WI38 (cell line): ENCODE data around the gene LMAN2L.

Experiments
- H3K4me3 ChIP-seq: 2 replicates; pipeline ENCODE4 v1.5.1; 2011; ENCODE audit warnings: low read depth, mild to moderate bottlenecking, control low read depth, low read length
- TF ChIP-seq, protein P1 (sequence below): IDR thresholded peaks from 2 replicates; pipeline ENCODE4 v1.5.1; 2012; ENCODE audit warnings: low read depth, mild to moderate bottlenecking, control low read depth, low read length

The LMAN2L gene, protein sequence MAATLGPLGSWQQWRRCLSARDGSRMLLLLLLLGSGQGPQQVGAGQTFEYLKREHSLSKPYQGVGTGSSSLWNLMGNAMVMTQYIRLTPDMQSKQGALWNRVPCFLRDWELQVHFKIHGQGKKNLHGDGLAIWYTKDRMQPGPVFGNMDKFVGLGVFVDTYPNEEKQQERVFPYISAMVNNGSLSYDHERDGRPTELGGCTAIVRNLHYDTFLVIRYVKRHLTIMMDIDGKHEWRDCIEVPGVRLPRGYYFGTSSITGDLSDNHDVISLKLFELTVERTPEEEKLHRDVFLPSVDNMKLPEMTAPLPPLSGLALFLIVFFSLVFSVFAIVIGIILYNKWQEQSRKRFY

DNA sequence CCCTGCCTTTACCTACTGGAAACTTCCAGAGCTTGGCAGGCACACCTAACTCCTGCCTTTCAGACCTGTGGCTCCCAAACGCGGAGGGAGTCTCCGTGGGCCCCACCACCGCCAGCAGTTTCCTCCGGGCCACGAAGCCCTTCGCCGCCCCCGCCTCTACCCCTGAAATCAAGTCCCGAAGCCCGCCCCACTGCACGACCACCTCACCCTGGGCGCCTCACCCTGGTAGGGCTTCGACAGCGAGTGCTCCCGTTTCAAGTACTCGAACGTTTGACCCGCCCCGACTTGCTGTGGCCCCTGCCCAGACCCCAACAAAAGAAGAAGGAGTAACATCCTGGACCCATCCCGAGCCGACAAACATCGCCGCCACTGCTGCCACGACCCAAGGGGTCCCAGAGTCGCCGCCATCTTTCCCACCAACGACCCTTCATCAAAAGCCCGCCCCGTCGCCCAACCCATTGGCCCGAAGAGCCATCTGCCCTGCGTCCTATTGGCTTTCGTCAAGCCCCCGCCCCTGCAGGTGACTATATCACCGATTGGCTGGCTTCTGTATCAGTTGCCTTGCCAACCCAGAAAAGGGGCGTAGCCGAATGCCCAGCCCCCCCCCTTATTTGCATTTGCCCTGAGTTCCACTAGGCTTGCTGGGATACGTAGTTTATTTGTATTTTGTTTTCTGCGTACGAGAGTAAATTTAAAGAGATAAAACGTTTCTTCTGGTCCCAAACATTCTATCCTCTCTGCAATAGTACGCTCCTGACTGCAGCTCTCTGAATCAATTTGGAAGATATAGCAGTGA is at the start of gene LMAN2L:
Gene LMAN2L, minus strand, starts transcription at position 432 of the 796 bp plus-strand sequence. Its CDS starts 24 bp downstream, at position 408.
- H3K4me3 ChIP-seq, result peak within 1 kb of the TSS; percentile 85
- TF ChIP-seq, protein P1, sequence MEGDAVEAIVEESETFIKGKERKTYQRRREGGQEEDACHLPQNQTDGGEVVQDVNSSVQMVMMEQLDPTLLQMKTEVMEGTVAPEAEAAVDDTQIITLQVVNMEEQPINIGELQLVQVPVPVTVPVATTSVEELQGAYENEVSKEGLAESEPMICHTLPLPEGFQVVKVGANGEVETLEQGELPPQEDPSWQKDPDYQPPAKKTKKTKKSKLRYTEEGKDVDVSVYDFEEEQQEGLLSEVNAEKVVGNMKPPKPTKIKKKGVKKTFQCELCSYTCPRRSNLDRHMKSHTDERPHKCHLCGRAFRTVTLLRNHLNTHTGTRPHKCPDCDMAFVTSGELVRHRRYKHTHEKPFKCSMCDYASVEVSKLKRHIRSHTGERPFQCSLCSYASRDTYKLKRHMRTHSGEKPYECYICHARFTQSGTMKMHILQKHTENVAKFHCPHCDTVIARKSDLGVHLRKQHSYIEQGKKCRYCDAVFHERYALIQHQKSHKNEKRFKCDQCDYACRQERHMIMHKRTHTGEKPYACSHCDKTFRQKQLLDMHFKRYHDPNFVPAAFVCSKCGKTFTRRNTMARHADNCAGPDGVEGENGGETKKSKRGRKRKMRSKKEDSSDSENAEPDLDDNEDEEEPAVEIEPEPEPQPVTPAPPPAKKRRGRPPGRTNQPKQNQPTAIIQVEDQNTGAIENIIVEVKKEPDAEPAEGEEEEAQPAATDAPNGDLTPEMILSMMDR, result no peak

DNA sequence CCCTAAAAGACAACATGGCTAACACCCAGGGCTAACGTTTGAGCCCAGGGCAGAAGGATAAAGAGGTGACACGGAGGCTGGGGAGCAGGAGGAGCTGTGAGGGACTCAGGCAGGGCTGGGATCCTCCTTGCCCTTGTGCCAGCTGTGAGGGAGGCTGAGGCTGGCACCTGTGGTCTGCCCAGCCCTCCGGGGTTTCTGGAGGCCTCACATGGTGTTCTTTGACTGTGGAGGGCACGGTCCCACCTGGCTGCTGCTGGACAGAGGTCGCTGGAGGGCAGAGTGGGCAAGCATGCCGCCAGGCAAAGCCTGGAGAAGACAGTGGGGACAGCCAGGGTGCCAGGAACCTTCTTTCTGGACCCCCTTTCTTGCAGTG is 49.4 kb upstream of the LMAN2L start:
- no peak overlapping the region for H3K4me3 ChIP-seq
- TF ChIP-seq, protein P1, result no peak

DNA sequence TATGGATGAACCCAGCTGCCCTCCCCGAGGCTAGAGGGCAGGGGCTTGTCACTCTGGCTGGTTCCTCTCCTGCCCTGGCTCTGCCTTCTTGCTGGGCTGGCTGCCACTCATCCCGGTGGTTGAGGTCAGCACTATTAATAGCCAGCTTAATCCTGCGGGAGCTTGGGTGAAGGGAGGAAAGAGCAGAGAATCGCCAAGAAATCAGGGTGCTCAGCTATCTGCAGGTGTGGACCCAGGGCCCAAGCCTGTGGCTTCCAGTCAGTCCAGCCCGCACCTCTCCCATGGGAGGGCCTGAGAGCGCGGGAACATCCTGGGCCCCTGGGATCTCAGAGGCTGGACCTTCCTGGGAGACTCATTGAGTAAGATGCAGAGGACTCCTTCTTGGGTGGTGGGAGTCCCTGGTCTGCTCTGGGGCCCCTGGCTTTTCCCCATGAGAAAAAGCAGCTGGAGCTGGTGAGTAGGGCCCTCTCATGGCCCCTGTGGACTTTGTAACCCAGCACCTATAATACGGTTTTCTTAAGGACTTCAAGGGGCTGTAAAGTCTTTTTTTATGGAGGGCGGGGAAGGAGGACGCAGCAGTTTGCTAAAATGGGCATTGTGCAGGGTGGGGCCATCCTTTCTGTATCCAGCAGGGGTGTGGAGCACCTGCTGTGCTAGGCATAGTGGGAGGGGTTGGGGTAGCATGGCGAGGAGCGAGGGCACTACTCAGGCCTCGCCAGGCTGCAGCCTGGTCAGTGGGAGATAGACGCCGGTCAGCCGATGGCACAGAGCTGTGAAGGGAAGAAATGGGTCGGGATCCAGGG is 48.8 kb upstream of the LMAN2L start:
- H3K4me3 ChIP-seq, result no peak overlapping the region
- TF ChIP-seq, protein P1, result no peak

DNA sequence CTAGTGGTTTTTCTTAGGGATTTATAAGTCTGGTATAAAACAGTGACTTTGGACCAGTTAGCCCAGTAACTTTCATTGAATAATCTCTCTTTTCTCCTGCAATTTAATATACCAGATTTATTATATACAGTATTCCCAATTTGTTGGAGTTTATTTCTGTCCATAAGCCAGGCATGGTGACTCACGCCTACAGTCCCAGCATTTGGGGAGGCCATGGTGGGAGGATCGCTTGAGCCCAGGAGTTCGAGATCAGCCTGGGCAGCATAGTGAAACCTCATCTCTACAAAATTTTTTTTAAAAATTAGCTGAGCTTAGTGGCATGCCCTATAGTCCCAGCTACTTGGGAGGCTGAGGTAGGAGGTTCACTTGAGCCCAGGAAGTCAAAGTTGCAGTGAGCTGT is 47.5 kb upstream of the LMAN2L start:
- TF ChIP-seq, protein P1, result no peak
- H3K4me3 ChIP-seq, result no peak overlapping the region

DNA sequence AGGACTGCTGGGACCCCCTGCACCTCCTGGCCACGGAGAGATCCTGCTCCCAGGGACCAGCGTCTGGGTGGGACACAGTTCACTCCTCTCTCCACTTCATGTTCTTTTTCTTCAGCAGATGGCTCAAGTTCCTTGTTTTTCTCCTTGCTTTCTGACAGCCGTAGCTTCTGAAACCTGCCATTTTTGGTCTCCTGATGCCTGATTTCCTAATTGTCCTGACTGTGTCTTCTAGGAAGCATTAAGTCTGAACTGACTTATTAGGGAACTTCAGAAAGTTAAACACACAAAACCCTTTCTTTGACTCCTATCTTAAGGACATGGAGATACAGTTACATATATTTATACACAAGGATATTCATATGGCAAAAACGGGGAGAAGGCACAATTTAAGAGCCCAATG is 43.5 kb upstream of the LMAN2L start:
- H3K4me3 ChIP-seq, result no peak overlapping the region
- TF ChIP-seq, protein P1, result no peak

DNA sequence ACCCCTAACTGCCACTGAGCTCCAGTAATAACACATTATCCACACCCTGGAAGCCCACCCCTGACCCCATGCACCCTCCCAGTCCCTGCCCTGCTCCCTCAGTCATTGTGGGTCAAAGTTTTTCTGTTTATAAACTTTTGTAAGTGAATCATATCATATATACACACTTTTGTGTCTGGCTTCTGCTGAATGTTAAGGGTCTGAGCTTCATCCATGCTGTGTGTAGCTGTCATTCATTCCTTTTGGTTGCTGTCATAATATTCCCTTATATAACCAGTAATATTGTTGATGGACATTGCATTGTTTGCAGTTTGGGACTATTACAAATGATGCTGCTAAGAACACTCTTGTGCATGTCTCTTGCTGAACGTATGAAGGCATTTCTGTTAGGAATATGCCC is 35.3 kb upstream of the LMAN2L start:
- H3K4me3 ChIP-seq, result no peak overlapping the region
- TF ChIP-seq, protein P1, result no peak
